ENCODE measurements around the gene LCNL1. TPM values are rescaled to one million over a fixed set of nuclear protein-coding genes. Genes with fewer than 3 reads are reported as not detected.
A peak's percentile ranks its signal among the peaks of the same experiment; 100 is the strongest.

Gene LCNL1
- total RNA-seq, 1 experiment from 2014 or later: not detected

- Mint-ChIP-seq H3K36me3 (ENCODE audit: insufficient read depth, unreplicated experiment) (no peaks in the 10 kb centered on the region), H3K27me3 (ENCODE audit: insufficient read depth, unreplicated experiment) (no peaks in the 10 kb centered on the region), H3K4me3 (ENCODE audit: unreplicated experiment) (no peak overlapping the region), H3K27ac (ENCODE audit: low read depth, unreplicated experiment) (no peak overlapping the region), H3K9me3 (ENCODE audit: unreplicated experiment) (no peaks in the 10 kb centered on the region), H3K4me1 (ENCODE audit: insufficient read depth, unreplicated experiment) (peaks cover 7% of the 10 kb centered on the region)
- no peak for DNase-seq (ENCODE audit: unreplicated experiment)
- ChIA-PET CTCF (interaction anchor here (0.6 to 1.4 kb wide), 2 partner anchors 57 to 74 kb away, joined by 4 read pairs; no protein-coding TSS in a partner anchor), POLR2A (interaction anchor here (1.3 kb wide), 1 partner anchor 20 kb away, joined by 3 read pairs; the partner anchor contains the start of gene PAXX)
- intact Hi-C loops (cut with micrococcal nuclease): no loop called here
- no TSS peak for BruUV-seq (replicated peaks)
- no peak for TF ChIP-seq CTCF (IDR thresholded peaks at IDR 0.05; ENCODE audit: unreplicated experiment)
Observed at GRCh38 chr9:136972335-136972734, 10.5 kb upstream of the LCNL1 start.

GRCh38 chr9:136972743-136973142 lies 10.1 kb upstream of the LCNL1 start:
- Mint-ChIP-seq H3K4me1 (ENCODE audit: insufficient read depth, unreplicated experiment) (peaks cover 7% of the 10 kb centered on the region), H3K27me3 (ENCODE audit: insufficient read depth, unreplicated experiment) (no peaks in the 10 kb centered on the region), H3K4me3 (ENCODE audit: unreplicated experiment) (no peak overlapping the region), H3K27ac (ENCODE audit: low read depth, unreplicated experiment) (no peak overlapping the region), H3K9me3 (ENCODE audit: unreplicated experiment) (no peaks in the 10 kb centered on the region), H3K36me3 (ENCODE audit: insufficient read depth, unreplicated experiment) (no peaks in the 10 kb centered on the region)
- ChIA-PET CTCF (interaction anchor here (1.4 kb wide), 1 partner anchor 57 kb away, joined by 4 read pairs; no protein-coding TSS in a partner anchor), POLR2A (interaction anchor here (1.3 kb wide), 1 partner anchor 20 kb away, joined by 3 read pairs; the partner anchor contains the start of gene PAXX)
- no TSS peak for BruUV-seq (replicated peaks)
- DNase-seq (ENCODE audit: unreplicated experiment): no peak
- TF ChIP-seq CTCF (IDR thresholded peaks at IDR 0.05; ENCODE audit: unreplicated experiment): no peak
- intact Hi-C loops (cut with micrococcal nuclease): no loop called here

GRCh38 chr9:136973618-136974617 lies 8.9 kb upstream of the LCNL1 start:
- no peak for TF ChIP-seq CTCF (IDR thresholded peaks at IDR 0.05; ENCODE audit: unreplicated experiment)
- H3K27me3 Mint-ChIP-seq (ENCODE audit: insufficient read depth, unreplicated experiment): no peaks in the 10 kb centered on the region
- no peaks in the 10 kb centered on the region for H3K36me3 Mint-ChIP-seq (ENCODE audit: insufficient read depth, unreplicated experiment)
- DNase-seq (ENCODE audit: unreplicated experiment): no peak
- CTCF ChIA-PET: interaction anchor here (0.6 kb wide), 1 partner anchor 73 kb away, joined by 3 read pairs; no protein-coding TSS in a partner anchor
- H3K4me1 Mint-ChIP-seq (ENCODE audit: insufficient read depth, unreplicated experiment): peaks cover 7% of the 10 kb centered on the region
- no TSS peak for BruUV-seq (replicated peaks)
- no peak overlapping the region for H3K4me3 Mint-ChIP-seq (ENCODE audit: unreplicated experiment)
- no peak overlapping the region for H3K27ac Mint-ChIP-seq (ENCODE audit: low read depth, unreplicated experiment)
- POLR2A ChIA-PET: no interaction called here
- intact Hi-C loops (cut with micrococcal nuclease): no loop called here
- no peaks in the 10 kb centered on the region for H3K9me3 Mint-ChIP-seq (ENCODE audit: unreplicated experiment)

GRCh38 chr9:136974817-136975535 lies 7.8 kb upstream of the LCNL1 start:
- POLR2A ChIA-PET: no interaction called here
- Mint-ChIP-seq H3K4me1 (ENCODE audit: insufficient read depth, unreplicated experiment) (peaks cover 7% of the 10 kb centered on the region), H3K27me3 (ENCODE audit: insufficient read depth, unreplicated experiment) (no peaks in the 10 kb centered on the region), H3K36me3 (ENCODE audit: insufficient read depth, unreplicated experiment) (no peaks in the 10 kb centered on the region), H3K4me3 (ENCODE audit: unreplicated experiment) (no peak overlapping the region), H3K9me3 (ENCODE audit: unreplicated experiment) (no peaks in the 10 kb centered on the region), H3K27ac (ENCODE audit: low read depth, unreplicated experiment) (no peak overlapping the region)
- CTCF ChIA-PET: interaction anchor here (0.6 to 1.1 kb wide), 5 partner anchors 10 to 340 kb away, joined by 3 to 5 read pairs (median 3); no protein-coding TSS in a partner anchor
- BruUV-seq (replicated peaks): no TSS peak
- DNase-seq (ENCODE audit: unreplicated experiment): peak; percentile 30
- intact Hi-C loops (cut with micrococcal nuclease): no loop called here
- no peak for TF ChIP-seq CTCF (IDR thresholded peaks at IDR 0.05; ENCODE audit: unreplicated experiment)
